Stimulated activated CD8-positive, alpha-beta memory T cell treated with anti-CD3 and anti-CD28 coated beads, Interleukin-4, amount 100 ng/mL, for 1 hour (primary cell): ENCODE data around the gene TMEM98.
"Not testable (repeated sequence)": the region's sequence is repeated elsewhere in the genome, so short reads cannot be mapped to it uniquely, and the experiment has no call there.

Experiments
- DNase-seq, 2 donors: peaks; one replicate each; pipeline ENCODE4 v3.0.0-alpha.2; 2020; ENCODE audit warnings: low read depth in 2 of 2, low spot score in 1 of 2

The TMEM98 gene

GRCh38 chr17:32914181-32914580 is 13.8 kb upstream of the TMEM98 start:
- no peak for DNase-seq

- DNase-seq, result no peak
These were observed 12.7 kb upstream of the TMEM98 start for GRCh38 chr17:32915245-32915644.

GRCh38 chr17:32916134-32916533 is 11.8 kb upstream of the TMEM98 start:
- DNase-seq, result no peak

GRCh38 chr17:32917081-32917480 is 10.9 kb upstream of the TMEM98 start:
- DNase-seq, result no peak

- DNase-seq, result no peak
These were observed 10.1 kb upstream of the TMEM98 start for GRCh38 chr17:32917842-32918241.

GRCh38 chr17:32919876-32920275 is 8.1 kb upstream of the TMEM98 start:
- not testable (repeated sequence) for DNase-seq

GRCh38 chr17:32920293-32920692 is 7.7 kb upstream of the TMEM98 start:
- DNase-seq, result no peak

GRCh38 chr17:32921017-32921416 is 6.9 kb upstream of the TMEM98 start:
- DNase-seq, result no peak

- DNase-seq, result not testable (repeated sequence)
These were observed 4.0 kb upstream of the TMEM98 start for GRCh38 chr17:32923905-32924304.

- no peak for DNase-seq
These were observed 1.8 kb upstream of the TMEM98 start for GRCh38 chr17:32926183-32926582.

GRCh38 chr17:32926789-32927188 is 1.2 kb upstream of the TMEM98 start:
- DNase-seq, result not testable (repeated sequence)

GRCh38 chr17:32927201-32927723 is 691 bp upstream of the TMEM98 start:
- no peak for DNase-seq

- DNase-seq, result no peak
These were observed 908 bp downstream of the TMEM98 start for GRCh38 chr17:32928586-32929535.

- DNase-seq, result no peak
These were observed 1.6 kb downstream of the TMEM98 start for GRCh38 chr17:32929588-32929987.

- DNase-seq, result no peak
These were observed 2.6 kb downstream of the TMEM98 start for GRCh38 chr17:32930512-32930911.

- no peak for DNase-seq
These were observed 3.7 kb downstream of the TMEM98 start for GRCh38 chr17:32931686-32932085.

GRCh38 chr17:32933881-32934280 is 5.9 kb downstream of the TMEM98 start:
- no peak for DNase-seq

- DNase-seq, result no peak
These were observed 7.8 kb downstream of the TMEM98 start for GRCh38 chr17:32935726-32936125.

- DNase-seq, result no peak
These were observed 8.4 kb downstream of the TMEM98 start for GRCh38 chr17:32936186-32936893.

- DNase-seq, result peak in 1 of 2 donors; percentile 46
These were observed 9.0 kb downstream of the TMEM98 start for GRCh38 chr17:32936894-32937500.

- DNase-seq, result no peak
These were observed 12.9 kb downstream of the TMEM98 start for GRCh38 chr17:32940706-32941390.
